RWPE2 (cell line): Measurements from ENCODE around the gene HOPX.

Experiments
- ATAC-seq: fragments of 200-7000 bp; cut with Tn5 transposase; 3 replicates; pipeline ENCODE4 v1.9.1; 2021; ENCODE audit warnings: low read depth
- DNase-seq: peaks from one replicate; pipeline ENCODE4 v3.0.0-alpha.2; 2020; ENCODE audit warnings: low spot score
- H3K27ac ChIP-seq: fragments of 450-650 bp; 2 replicates; pipeline ENCODE4 v1.5.1; 2017; ENCODE audit warnings: mild to moderate bottlenecking; ENCODE audit not compliant: poor library complexity, severe bottlenecking
- H3K27me3 ChIP-seq: fragments of 250-450 bp; sonication (Bioruptor Pico); 2 replicates; pipeline ENCODE4 v1.5.1; 2021; ENCODE audit warnings: mild to moderate bottlenecking, moderate library complexity; ENCODE audit not compliant: insufficient read depth, poor library complexity, severe bottlenecking
- H3K36me3 ChIP-seq: fragments of 250-450 bp; sonication (Bioruptor Pico); 2 replicates; pipeline ENCODE4 v1.5.1; 2020; ENCODE audit warnings: low read depth, mild to moderate bottlenecking, moderate library complexity
- H3K4me1 ChIP-seq: fragments of 250-450 bp; sonication (Bioruptor Pico); 2 replicates; pipeline ENCODE4 v1.5.1; 2021; ENCODE audit warnings: mild to moderate bottlenecking, moderate library complexity; ENCODE audit not compliant: insufficient read depth, poor library complexity, severe bottlenecking
- H3K4me3 ChIP-seq: fragments of 250-450 bp; sonication (Bioruptor Pico); 2 replicates; pipeline ENCODE4 v1.5.1; 2021; ENCODE audit warnings: mild to moderate bottlenecking, moderate library complexity; ENCODE audit not compliant: severe bottlenecking
- H3K9me3 ChIP-seq: fragments of 250-450 bp; sonication (Bioruptor Pico); 2 replicates; pipeline ENCODE4 v1.5.1; 2021; ENCODE audit warnings: mild to moderate bottlenecking, moderate library complexity; ENCODE audit not compliant: severe bottlenecking
- TF ChIP-seq, protein P1 (sequence below): fragments of 450-650 bp; IDR thresholded peaks from one replicate; pipeline ENCODE4 v1.5.1; 2017; ENCODE audit warnings: mild to moderate bottlenecking, moderate library complexity; ENCODE audit not compliant: poor library complexity, severe bottlenecking

Gene HOPX

DNA sequence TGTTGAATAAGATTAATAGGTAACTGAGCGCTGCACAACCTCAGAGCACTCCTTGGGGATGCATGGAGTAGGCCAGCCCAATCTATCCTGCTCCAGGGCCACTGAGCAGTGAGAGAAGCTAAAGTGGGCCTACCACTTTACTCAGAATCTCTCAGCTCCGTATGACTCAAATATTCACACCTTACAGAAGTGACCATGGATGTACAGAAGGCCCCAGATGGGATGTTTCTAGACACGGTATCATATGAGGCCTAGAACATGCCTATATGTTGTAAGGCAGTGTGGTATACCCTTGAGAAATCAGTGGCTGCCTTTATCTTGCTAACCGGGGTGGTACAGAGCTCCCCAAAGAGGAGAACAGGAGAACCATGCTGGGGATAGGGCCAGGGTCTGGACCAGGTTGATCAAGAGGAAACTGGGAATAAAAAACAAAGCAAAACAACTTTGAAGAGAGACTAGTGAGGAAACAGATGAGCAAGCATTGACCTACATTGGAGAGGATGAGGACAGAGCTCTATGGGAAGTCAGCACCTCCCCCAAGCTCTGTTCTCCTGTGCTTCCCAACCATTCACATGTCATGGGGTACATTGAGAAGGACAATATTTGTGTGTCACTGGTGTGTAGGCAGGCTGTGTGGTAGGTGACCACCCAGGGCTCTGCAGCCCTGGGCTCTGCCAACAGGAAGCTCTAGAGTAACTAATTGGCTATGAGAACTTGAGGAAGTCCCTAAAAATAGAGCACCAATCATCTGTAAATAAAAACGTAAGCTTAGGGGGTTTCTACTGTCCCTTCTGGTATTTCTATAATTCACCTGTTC, 31.4 kb downstream of the HOPX start:
- no peak overlapping the region for H3K4me3 ChIP-seq
- H3K9me3 ChIP-seq, result no peaks in the 10 kb centered on the region
- DNase-seq, result no peak
- no peaks in the 10 kb centered on the region for H3K27me3 ChIP-seq
- ATAC-seq, result no peak
- H3K27ac ChIP-seq, result no peak overlapping the region
- H3K4me1 ChIP-seq, result peaks cover 8% of the 10 kb centered on the region
- no peaks in the 10 kb centered on the region for H3K36me3 ChIP-seq
- TF ChIP-seq, protein P1, sequence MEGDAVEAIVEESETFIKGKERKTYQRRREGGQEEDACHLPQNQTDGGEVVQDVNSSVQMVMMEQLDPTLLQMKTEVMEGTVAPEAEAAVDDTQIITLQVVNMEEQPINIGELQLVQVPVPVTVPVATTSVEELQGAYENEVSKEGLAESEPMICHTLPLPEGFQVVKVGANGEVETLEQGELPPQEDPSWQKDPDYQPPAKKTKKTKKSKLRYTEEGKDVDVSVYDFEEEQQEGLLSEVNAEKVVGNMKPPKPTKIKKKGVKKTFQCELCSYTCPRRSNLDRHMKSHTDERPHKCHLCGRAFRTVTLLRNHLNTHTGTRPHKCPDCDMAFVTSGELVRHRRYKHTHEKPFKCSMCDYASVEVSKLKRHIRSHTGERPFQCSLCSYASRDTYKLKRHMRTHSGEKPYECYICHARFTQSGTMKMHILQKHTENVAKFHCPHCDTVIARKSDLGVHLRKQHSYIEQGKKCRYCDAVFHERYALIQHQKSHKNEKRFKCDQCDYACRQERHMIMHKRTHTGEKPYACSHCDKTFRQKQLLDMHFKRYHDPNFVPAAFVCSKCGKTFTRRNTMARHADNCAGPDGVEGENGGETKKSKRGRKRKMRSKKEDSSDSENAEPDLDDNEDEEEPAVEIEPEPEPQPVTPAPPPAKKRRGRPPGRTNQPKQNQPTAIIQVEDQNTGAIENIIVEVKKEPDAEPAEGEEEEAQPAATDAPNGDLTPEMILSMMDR, result no peak

DNA sequence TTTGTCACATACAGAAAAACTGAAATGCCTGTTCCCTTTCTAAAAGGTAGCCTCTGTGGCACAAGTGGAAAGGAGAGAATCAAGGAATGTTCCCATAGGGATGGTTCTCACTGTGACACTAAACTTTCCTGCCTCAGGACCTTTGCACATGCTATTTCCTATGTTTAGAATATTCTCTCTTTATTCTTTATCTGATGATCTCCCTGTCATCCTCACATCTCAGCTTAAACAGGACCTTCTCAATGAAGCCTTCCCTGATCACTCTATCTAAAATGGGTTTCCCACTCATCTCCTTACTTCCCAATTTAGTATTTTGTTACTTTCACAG, 32.3 kb downstream of the HOPX start:
- peaks cover 6% of the 10 kb centered on the region for H3K4me1 ChIP-seq
- no peaks in the 10 kb centered on the region for H3K27me3 ChIP-seq
- no peak for DNase-seq
- ATAC-seq, result no peak
- H3K36me3 ChIP-seq, result no peaks in the 10 kb centered on the region
- TF ChIP-seq, protein P1, result no peak
- H3K9me3 ChIP-seq, result no peaks in the 10 kb centered on the region
- no peak overlapping the region for H3K4me3 ChIP-seq
- no peak overlapping the region for H3K27ac ChIP-seq

DNA sequence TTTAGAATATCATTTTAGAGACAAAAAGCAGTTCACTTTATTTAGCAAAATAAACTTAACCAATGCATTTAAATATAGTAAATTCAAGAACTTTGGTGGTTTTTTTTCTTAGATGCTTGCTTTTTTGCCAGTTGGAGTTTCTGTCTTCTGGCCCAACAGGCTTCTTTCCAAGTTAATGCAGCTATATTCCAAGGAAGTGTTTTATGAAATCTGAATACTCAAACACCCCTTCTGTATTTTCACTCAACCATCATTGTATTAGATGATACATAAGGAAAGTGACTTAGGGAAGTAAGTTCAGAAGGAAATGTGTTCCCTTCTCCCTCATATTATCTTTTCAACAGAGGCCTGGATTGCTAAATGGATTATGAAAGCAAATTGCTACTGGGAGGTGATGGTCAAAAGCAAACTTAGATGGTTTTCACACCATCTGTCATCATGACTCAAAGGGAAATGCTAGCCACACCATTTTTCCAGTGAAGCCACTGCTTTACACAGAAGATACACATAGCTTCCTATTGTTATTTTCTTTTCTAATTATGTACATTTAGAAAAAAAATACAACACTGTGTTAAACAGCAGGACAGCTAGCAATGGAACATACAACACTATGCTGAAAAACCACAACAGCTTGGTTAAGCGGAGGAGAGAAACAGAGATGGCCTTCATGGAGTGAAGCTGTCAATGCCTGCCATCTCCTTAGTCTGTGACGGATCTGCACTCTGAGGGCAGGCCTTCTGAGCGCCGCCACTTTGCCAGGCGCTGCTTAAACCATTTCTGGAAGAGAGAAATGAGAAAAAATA, 32.9 kb downstream of the HOPX start:
- H3K36me3 ChIP-seq, result no peaks in the 10 kb centered on the region
- ATAC-seq (no peak), DNase-seq (no peak)
- TF ChIP-seq, protein P1, result no peak
- no peaks in the 10 kb centered on the region for H3K27me3 ChIP-seq
- H3K9me3 ChIP-seq, result no peaks in the 10 kb centered on the region
- no peak overlapping the region for H3K27ac ChIP-seq
- peaks cover under 1% of the 10 kb centered on the region for H3K4me1 ChIP-seq
- H3K4me3 ChIP-seq, result no peak overlapping the region

DNA sequence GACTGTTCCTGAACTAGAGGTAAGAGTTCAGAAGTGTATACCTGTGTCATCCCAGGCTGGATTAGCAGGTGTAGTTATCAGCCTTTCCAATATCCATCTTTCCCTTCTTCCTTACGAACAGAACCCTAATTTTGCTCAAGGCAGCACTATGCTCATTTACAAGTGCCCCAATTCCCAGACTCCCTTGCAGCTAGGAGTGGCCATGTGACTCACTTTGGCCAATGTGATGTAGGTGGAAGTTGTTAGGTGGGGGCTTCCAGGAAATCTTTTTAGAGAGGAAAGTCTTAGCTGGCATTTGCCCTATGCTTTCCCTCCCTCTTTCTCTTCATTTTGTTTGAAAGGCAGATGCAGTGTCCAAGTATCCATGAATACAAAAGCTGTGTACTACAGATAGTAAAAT, 34.8 kb downstream of the HOPX start:
- H3K27ac ChIP-seq, result no peak overlapping the region
- H3K9me3 ChIP-seq, result no peaks in the 10 kb centered on the region
- H3K27me3 ChIP-seq, result no peaks in the 10 kb centered on the region
- TF ChIP-seq, protein P1, result no peak
- ATAC-seq (no peak), DNase-seq (no peak)
- H3K4me1 ChIP-seq, result peaks cover 7% of the 10 kb centered on the region
- no peaks in the 10 kb centered on the region for H3K36me3 ChIP-seq
- no peak overlapping the region for H3K4me3 ChIP-seq
